GM19328 (cell line): ENCODE measurements around the gene MLIP.

ENCODE experiments used
- ATAC-seq: cut with Tn5 transposase; IDR thresholded peaks from one replicate; pipeline ENCODE4 v1.9.1; 2021; ENCODE audit warnings: mild to moderate bottlenecking, moderate library complexity; ENCODE audit not compliant: unreplicated experiment

MLIP gene

GRCh38 chr6:54266400-54266923 is 155.2 kb downstream of the MLIP start:
- no peak for ATAC-seq

GRCh38 chr6:54267798-54268197 is 156.6 kb downstream of the MLIP start:
- ATAC-seq = no peak

- ATAC-seq = no peak
Observed at GRCh38 chr6:54273214-54273820, 162.1 kb downstream of the MLIP start.

- no peak for ATAC-seq
Observed at GRCh38 chr6:54274383-54274782, 163.1 kb downstream of the MLIP start.

GRCh38 chr6:54282186-54282585 is 170.9 kb downstream of the MLIP start:
- no peak for ATAC-seq

- no peak for ATAC-seq
Observed at GRCh38 chr6:54284161-54284860, 173.1 kb downstream of the MLIP start.

- ATAC-seq = no peak
Observed at GRCh38 chr6:54285595-54285994, 174.4 kb downstream of the MLIP start.

- no peak for ATAC-seq
Observed at GRCh38 chr6:54286141-54286540, 174.9 kb downstream of the MLIP start.

GRCh38 chr6:54288474-54288873 is 177.2 kb downstream of the MLIP start:
- ATAC-seq = no peak

- ATAC-seq = no peak
Observed at GRCh38 chr6:54289426-54289825, 178.2 kb downstream of the MLIP start.

GRCh38 chr6:54291146-54291545 is 179.9 kb downstream of the MLIP start:
- peak; percentile 59 for ATAC-seq

- ATAC-seq = peak; percentile 76
Observed at GRCh38 chr6:54291738-54292137, 180.5 kb downstream of the MLIP start.

- no peak for ATAC-seq
Observed at GRCh38 chr6:54294965-54295532, 183.8 kb downstream of the MLIP start.

GRCh38 chr6:54299542-54300269 is 188.5 kb downstream of the MLIP start:
- ATAC-seq = no peak

- no peak for ATAC-seq
Observed at GRCh38 chr6:54301770-54302169, 190.5 kb downstream of the MLIP start.

- ATAC-seq = no peak
Observed at GRCh38 chr6:54307439-54307910, 196.2 kb downstream of the MLIP start.

GRCh38 chr6:54308289-54308985 is 197.2 kb downstream of the MLIP start, which contains the start of gene TINAG:
Gene TINAG (plus strand): TSS chr6:54308441. CDS start chr6:54308551, 110 bp downstream.
- no peak for ATAC-seq

- no peak for ATAC-seq
Observed at GRCh38 chr6:54308986-54309315, 197.7 kb downstream of the MLIP start.

- no peak for ATAC-seq
Observed at GRCh38 chr6:54310377-54311152, 199.3 kb downstream of the MLIP start.

- ATAC-seq = no peak
Observed at GRCh38 chr6:54315656-54316055, 204.4 kb downstream of the MLIP start.
